Stimulated activated memory B cell treated with anti-CD40 and anti-IgM and Interleukin-4, amounts not matched to agents 10 μg/mL and 1 μg/mL and 100 μg/mL, for 72 hours (primary cell): ENCODE results near the gene TIMM23.

Experiments used
- ATAC-seq: fragments of 150-1000 bp; cut with Tn5 transposase; 2 replicates; pipeline ENCODE4 v1.10.0; 2021
- H3K27ac Mint-ChIP-seq: one replicate; pipeline ENCODE4 v1.8.0; 2022; ENCODE audit warnings: mild to moderate bottlenecking, mixed read lengths
- H3K27me3 Mint-ChIP-seq: one replicate; pipeline ENCODE4 v1.8.0; 2022; ENCODE audit warnings: mixed read lengths
- H3K36me3 Mint-ChIP-seq: one replicate; pipeline ENCODE4 v1.8.0; 2022; ENCODE audit warnings: mixed read lengths
- H3K4me1 Mint-ChIP-seq: one replicate; pipeline ENCODE4 v1.8.0; 2022; ENCODE audit warnings: mixed read lengths
- H3K4me3 Mint-ChIP-seq: one replicate; pipeline ENCODE4 v1.8.0; 2022; ENCODE audit warnings: mild to moderate bottlenecking, moderate library complexity, mixed read lengths
- H3K9me3 Mint-ChIP-seq: one replicate; pipeline ENCODE4 v1.8.0; 2022; ENCODE audit warnings: mixed read lengths

TIMM23 gene

GRCh38 chr10:46052057-46052790, 79.9 kb downstream of the TIMM23 start:
- no peak overlapping the region for H3K27ac Mint-ChIP-seq
- no peaks in the 10 kb centered on the region for H3K4me1 Mint-ChIP-seq
- peaks cover 8% of the 10 kb centered on the region for H3K27me3 Mint-ChIP-seq
- no peak overlapping the region for H3K4me3 Mint-ChIP-seq
- no peak for ATAC-seq
- peaks cover 6% of the 10 kb centered on the region for H3K9me3 Mint-ChIP-seq
- H3K36me3 Mint-ChIP-seq: peaks cover 6% of the 10 kb centered on the region

- Mint-ChIP-seq H3K27ac (no peak overlapping the region), H3K9me3 (peaks cover 10% of the 10 kb centered on the region), H3K4me1 (no peaks in the 10 kb centered on the region), H3K36me3 (peaks cover 9% of the 10 kb centered on the region), H3K27me3 (peaks cover 10% of the 10 kb centered on the region), H3K4me3 (no peak overlapping the region)
- peak; percentile 32 for ATAC-seq
These were observed 80.6 kb downstream of the TIMM23 start for GRCh38 chr10:46052791-46053375.
